GM21423 (cell line): ENCODE data around the gene OTOP2.

ENCODE experiments used
- ATAC-seq: cut with Tn5 transposase; IDR thresholded peaks from one replicate; pipeline ENCODE4 v1.9.1; 2021; ENCODE audit warnings: mild to moderate bottlenecking, moderate library complexity; ENCODE audit not compliant: unreplicated experiment

The OTOP2 gene

DNA sequence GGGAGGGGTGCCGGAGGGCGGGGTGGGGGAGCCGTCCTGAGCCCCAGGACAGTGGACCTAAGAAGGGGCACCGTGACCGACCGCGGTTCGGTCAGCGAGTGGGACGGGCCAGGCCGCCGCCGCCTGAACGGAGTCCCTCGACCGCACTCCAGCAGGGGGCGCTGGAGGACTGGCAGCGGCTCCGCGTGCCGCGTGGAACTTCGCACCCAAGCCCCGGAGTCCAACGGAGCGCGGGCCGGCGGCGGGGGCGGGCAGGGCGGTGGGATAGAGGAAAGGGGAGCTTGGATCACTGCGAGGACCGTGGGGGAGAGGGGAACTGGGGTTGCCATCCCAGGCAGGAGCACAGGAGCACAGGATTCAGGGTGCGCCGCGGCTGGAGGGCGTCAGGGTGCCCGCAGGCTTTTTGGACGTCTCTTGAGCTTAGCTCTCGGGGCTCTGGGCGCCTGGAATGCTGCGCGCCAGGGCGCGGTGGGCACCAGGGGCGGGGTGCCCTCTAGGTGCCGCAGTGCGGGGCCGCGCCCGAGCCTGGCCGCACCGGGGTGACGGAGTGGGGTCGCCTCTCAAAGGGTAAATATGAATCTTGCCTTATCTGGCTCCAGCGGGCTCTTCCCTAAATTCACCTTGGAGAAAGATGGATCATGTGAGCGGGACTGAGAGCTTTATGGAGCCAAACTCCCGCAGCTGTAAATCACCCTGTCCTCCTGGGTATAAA, 379 bp upstream of the OTOP2 start:
- ATAC-seq: no peak

- ATAC-seq: no peak
Measured at GRCh38 chr17:74925242-74925641, 1.2 kb downstream of the OTOP2 start.

GRCh38 chr17:74928786-74929185, 4.7 kb downstream of the OTOP2 start:
- ATAC-seq: no peak

- ATAC-seq: no peak
Measured at GRCh38 chr17:74930535-74931036, 6.5 kb downstream of the OTOP2 start.

DNA sequence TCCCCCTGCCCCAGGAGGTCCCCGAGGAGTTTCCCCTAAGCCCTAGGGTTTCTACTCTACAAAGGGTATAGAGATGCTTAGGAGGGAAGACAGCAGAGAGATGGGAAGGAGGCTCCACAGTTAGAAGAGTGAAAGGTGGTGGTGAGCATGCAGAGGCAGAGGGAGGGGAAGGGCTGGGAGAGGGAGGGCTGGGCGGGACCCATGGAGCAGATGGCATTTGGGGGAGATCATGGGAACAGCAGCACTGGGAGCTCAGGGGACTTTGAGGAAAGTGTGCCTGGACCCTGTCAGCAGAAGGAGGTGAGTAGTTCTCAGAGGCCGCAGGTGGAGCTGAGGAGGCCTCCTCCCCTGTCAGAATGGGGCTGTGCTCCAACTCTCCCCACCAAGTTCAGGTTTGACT, 11.0 kb downstream of the OTOP2 start:
- ATAC-seq: no peak

DNA sequence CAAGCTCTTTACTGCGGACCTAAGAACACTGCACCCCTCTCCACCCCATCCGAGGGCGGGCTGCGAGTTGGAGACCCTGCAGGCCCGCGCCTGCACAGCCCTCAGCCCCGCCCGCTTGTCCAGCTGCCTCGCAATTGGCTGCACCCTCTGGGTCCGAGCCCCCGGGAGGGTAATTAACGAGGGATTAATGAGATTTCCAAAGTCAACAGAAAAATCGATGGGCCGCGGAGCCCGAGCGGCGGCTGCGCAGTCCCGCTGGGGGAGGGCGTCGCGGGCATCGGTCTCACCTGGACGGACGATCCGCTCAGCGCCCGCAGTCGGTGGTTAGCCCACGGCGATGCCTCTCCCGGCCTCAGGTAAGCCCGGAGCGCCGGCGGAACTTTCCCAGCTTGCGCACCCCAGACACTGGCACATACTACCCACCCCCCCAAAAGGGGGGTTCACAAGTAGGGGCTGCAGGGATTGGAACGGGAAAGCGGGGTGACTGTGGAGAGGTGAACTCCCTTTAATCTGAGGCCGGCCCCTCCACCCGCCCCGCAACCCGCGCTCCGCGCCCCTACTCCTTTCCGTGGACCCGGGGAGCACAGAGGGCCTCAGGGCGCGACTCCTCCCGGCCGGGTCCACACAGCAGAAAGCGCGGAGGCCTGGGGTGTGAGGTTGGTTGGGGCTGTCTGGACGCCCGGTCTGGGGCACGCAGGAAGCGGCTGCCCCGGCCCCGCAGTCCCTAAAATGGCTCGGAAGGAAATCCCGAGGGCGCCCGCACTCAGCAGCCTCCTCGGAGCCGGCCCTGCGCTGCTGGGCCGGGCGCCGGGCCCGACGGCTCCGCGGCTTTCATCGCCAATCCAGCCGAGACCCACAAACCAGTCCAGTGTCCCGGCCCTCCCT, 11.8 kb downstream of the OTOP2 start, which contains the start of gene OTOP3:
Gene OTOP3 (plus strand): TSS at position 314 of the 885 bp plus-strand sequence. CDS start 24 bp downstream, at position 338.
- ATAC-seq: no peak

DNA sequence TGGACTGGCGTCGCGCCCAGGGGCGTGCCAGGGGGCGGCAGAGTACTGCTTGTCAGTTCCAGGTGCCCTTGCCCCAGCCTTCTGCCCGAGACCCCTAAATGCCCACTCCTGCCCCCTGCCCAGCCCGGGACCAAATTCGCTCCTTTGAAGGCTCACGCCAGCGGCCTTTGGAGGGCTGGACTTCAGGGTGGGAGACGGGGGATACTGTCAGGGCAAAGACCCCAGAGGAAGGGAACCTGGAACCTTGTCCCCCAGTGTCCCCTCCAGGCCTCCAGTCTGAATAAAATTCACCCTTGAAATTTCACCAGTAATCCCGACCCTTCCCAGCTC, 12.4 kb downstream of the OTOP2 start:
- ATAC-seq: no peak

GRCh38 chr17:74937064-74938051, 13.3 kb downstream of the OTOP2 start:
- no peak for ATAC-seq

DNA sequence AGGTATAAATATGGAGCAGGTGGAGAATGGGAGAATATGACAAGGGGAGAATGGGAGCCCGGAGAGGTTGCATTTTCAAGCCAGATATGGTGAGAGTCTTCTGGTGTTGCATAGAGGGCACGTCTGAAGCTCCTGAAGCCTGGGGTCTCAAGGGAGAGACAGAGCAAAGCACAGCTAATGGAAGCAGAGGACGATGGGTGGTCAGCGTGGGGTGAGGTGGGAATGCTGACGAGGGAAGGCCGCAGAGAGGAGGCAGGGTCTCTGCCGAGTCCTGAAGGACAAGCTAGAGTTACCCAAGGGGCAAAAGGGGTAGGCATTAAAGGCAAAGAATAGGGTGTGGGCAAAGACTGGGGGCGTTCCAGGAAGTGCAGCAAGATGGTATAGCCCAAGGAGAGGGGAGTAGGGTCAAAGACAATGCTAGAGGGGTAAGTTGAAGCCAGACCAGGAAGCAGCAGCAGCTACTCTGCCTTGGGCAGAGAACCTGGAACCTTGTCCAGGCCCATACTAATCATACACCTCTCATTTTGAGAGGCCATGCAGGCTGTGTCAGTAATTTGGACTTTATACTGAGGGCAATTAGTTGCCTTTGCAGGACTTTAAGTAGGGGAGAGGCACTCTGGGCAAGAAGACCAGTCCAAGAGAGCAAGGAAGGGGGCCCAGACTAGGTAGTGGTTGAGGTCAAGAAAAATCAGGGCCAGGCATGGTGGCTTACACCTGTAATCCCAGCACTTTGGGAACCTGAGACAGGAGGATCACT, 14.3 kb downstream of the OTOP2 start:
- ATAC-seq: no peak

DNA sequence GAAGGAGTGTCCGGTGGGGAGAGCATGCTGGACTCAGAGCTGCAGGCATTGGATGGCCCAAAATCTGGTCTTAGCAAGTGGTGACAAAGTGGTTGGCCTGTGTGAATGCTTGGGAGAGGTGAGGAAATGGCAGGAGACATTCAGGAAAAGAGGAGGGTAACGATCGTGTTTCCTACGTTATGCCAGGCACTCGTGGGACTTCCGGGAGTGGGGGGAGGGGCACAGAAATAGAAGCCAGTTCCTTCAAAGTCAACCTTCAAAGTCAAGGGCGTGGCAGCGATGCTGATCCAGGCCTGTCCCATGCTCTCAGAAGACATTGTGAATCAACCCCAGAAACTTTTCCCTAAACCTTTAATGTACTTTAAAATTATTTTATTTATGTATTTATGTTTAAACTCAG, 15.5 kb downstream of the OTOP2 start:
- no peak for ATAC-seq

GRCh38 chr17:74941128-74941725, 17.2 kb downstream of the OTOP2 start:
- ATAC-seq: no peak

GRCh38 chr17:74943808-74944522, 19.9 kb downstream of the OTOP2 start:
- ATAC-seq: no peak

DNA sequence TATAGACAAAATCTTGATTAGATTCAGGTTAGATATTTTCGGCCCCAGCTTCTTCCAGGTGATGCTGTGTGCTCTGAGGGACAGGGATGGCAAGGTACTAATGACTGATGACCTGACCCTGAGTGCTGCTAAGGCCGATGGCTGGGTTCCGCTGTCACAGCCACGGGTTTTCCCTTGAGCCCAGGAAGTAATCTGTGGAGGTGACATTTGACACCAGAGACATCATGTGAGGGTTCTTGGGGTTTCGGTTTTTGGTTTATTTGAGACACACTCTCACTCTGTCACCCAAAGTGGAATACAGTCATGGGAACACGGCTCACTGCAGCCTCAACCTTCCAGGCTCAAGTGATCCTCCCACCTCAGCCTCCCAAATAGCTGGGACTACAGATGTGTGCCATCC, 21.5 kb downstream of the OTOP2 start:
- ATAC-seq: no peak

GRCh38 chr17:74946641-74947040, 22.6 kb downstream of the OTOP2 start:
- ATAC-seq: no peak

DNA sequence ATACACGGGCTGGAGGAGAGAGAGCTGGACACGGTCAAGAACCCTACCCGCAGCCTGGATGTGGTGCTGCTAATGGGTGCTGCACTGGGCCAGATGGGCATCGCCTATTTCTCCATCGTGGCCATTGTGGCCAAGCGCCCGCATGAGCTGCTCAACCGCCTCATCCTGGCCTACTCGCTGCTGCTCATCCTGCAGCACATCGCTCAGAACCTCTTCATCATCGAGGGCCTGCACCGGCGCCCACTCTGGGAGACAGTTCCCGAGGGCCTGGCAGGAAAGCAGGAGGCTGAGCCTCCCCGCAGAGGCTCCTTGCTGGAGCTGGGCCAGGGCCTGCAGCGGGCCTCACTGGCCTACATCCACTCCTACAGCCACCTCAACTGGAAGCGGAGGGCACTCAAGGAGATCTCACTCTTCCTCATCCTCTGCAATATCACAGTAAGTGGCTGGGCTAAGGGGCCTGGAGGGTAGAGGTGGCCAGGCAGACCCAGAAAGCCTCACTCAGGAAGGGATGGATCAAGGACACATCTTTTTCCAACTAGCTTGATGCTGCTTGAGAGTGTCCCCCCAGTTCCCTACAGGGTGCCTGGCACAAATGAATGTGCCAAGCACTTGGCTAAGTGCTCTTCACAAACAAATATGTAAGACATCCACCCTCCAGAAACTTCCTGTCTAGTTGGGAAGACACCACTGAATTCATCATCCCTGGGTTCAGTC, 23.1 kb downstream of the OTOP2 start:
- no peak for ATAC-seq

- no peak for ATAC-seq
Measured at GRCh38 chr17:74949455-74950115, 25.5 kb downstream of the OTOP2 start.

DNA sequence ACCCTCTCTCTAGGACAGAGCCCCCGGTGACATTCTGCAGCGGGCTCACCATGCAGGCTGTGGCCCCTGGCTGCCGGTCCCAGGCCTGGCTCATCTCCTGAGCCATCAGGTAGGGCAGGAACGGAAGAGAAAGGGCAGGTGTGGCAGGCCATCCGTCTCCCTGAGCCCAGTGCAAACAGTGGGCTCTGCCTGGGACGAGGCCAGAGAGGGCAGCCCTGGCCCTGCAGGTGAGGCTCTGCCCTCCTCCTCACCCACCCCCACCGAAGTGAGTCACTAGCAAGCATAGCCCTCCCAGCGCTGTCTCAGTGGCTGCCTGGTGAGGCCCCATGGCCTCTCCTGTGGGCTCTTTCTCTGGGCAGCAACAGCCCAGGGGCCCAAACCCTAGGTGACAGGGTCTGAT, 26.1 kb downstream of the OTOP2 start:
- ATAC-seq: no peak

GRCh38 chr17:74951065-74951464, 27.0 kb downstream of the OTOP2 start:
- ATAC-seq: no peak
